Tibial nerve (tissue), 4 donors: Measurements from ENCODE around the gene NMRK1.

Source experiments
- CTCF ChIP-seq, 5 experiments: fragments of 200-600 bp in 3 of 5; fragments of 450-650 bp in 2 of 5; sonication (generic) in 3 of 5; IDR thresholded peaks; one replicate each; pipeline ENCODE4 v1.5.1; 2016 to 2019; ENCODE audit warnings: antibody characterized with exemption in 5 of 5, mild to moderate bottlenecking in 3 of 5, moderate library complexity in 2 of 5
- EP300 ChIP-seq, 2 donors: sonication (generic); formaldehyde crosslinking; IDR thresholded peaks; one replicate each; pipeline ENCODE4 v1.6.1; 2017; ENCODE audit warnings: antibody characterized with exemption in 2 of 2, mild to moderate bottlenecking in 1 of 2
- POLR2A ChIP-seq, 2 donors: fragments of 450-650 bp; IDR thresholded peaks; one replicate each; pipeline ENCODE4 v1.6.1; 2017; ENCODE audit warnings: antibody characterized with exemption in 2 of 2, mild to moderate bottlenecking in 2 of 2, moderate library complexity in 2 of 2

DNA sequence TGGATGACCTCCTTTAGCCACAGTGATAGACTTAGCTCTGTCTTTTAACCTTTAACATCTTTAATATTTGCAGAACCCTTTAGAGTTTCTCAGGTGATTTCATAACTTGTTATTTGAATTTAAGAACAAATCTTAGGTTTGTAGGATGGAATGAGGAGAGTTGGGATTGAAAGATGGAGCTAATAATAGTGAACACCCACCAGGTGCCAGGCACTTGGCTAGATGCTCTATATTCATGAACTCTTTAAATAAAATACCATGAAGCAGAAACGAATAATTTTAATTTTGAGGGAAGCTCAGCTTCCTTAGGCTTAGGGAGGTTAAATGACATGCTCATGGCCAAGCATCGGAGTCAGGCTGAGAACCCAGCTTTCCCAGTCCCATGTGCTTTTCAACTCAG is 40.4 kb downstream of the NMRK1 start:
- TF ChIP-seq POLR2A (IDR thresholded peaks at IDR 0.05) (no peak), CTCF (IDR thresholded peaks at IDR 0.05) (no peak), EP300 (IDR thresholded peaks at IDR 0.05) (no peak)
